ENCODE measurements around the gene POGLUT2.

POGLUT2 gene

GRCh38 chr13:102776271-102776670 is 22.5 kb downstream of the POGLUT2 start:
- Histone ChIP-seq H3K9me3 (ENCODE audit: insufficient read depth, low read length) (no peaks in the 10 kb centered on the region), H3K36me3 (replicated peaks; ENCODE audit: low read depth, low read length) (peaks cover 3% of the 10 kb centered on the region), H3K4me3 (ENCODE audit: low read length) (no peak overlapping the region), H4K20me1 (ENCODE audit: insufficient read depth, low read length) (0 out of 2 replicates have a peak, but pooled peaks cover 5% of the 10 kb centered on the region), H3K27ac (ENCODE audit: low read length) (no peak overlapping the region), H3K4me1 (ENCODE audit: low read length) (peaks cover 19% of the 10 kb centered on the region), H3K4me2 (ENCODE audit: low read length) (no peak overlapping the region), H3K27me3 (ENCODE audit: low read depth, low read length) (no peaks in the 10 kb centered on the region), H2AFZ (ENCODE audit: low read depth, low read length) (no peak overlapping the region), H3K79me2 (ENCODE audit: low read length) (peaks cover 18% of the 10 kb centered on the region), H3K9ac (ENCODE audit: low read length) (no peak overlapping the region)
- TF ChIP-seq EZH2phosphoT487 (IDR thresholded peaks at IDR 0.05; ENCODE audit: low read depth) (no peak), CTCF (IDR thresholded peaks at IDR 0.05; ENCODE audit: low read depth, low read length) (no peak)

GRCh38 chr13:102774591-102775520 is 23.9 kb downstream of the POGLUT2 start:
- TF ChIP-seq CTCF (IDR thresholded peaks at IDR 0.05; ENCODE audit: low read depth, low read length) (no peak), EZH2phosphoT487 (IDR thresholded peaks at IDR 0.05; ENCODE audit: low read depth) (no peak)
- H3K27me3 ChIP-seq (ENCODE audit: low read depth, low read length), result no peaks in the 10 kb centered on the region
- H3K36me3 ChIP-seq (replicated peaks; ENCODE audit: low read depth, low read length), result peaks cover 3% of the 10 kb centered on the region
- no peak overlapping the region for H3K4me3 ChIP-seq (ENCODE audit: low read length)
- no peaks in the 10 kb centered on the region for H3K9me3 ChIP-seq (ENCODE audit: insufficient read depth, low read length)
- no peak overlapping the region for H3K9ac ChIP-seq (ENCODE audit: low read length)
- H4K20me1 ChIP-seq (ENCODE audit: insufficient read depth, low read length), result 0 out of 2 replicates have a peak, but pooled peaks cover 5% of the 10 kb centered on the region
- peaks cover 22% of the 10 kb centered on the region for H3K79me2 ChIP-seq (ENCODE audit: low read length)
- H2AFZ ChIP-seq (ENCODE audit: low read depth, low read length), result no peak overlapping the region
- H3K4me2 ChIP-seq (ENCODE audit: low read length), result peak overlapping the region; percentile 85; the same call in 1 of the 2 replicates
- H3K4me1 ChIP-seq (ENCODE audit: low read length), result peaks cover 22% of the 10 kb centered on the region
- H3K27ac ChIP-seq (ENCODE audit: low read length), result no peak overlapping the region

- Histone ChIP-seq H3K27ac (ENCODE audit: low read length) (no peak overlapping the region), H3K4me1 (ENCODE audit: low read length) (peaks cover 22% of the 10 kb centered on the region), H3K4me3 (ENCODE audit: low read length) (peak overlapping the region; percentile 92), H3K79me2 (ENCODE audit: low read length) (peaks cover 22% of the 10 kb centered on the region), H3K36me3 (replicated peaks; ENCODE audit: low read depth, low read length) (peaks cover 3% of the 10 kb centered on the region), H3K27me3 (ENCODE audit: low read depth, low read length) (no peaks in the 10 kb centered on the region), H3K9me3 (ENCODE audit: insufficient read depth, low read length) (no peaks in the 10 kb centered on the region), H3K9ac (ENCODE audit: low read length) (peak overlapping the region; percentile 88; the same call in 1 of the 2 replicates), H2AFZ (ENCODE audit: low read depth, low read length) (peak overlapping the region; percentile 85), H4K20me1 (ENCODE audit: insufficient read depth, low read length) (0 out of 2 replicates have a peak, but pooled peaks cover 5% of the 10 kb centered on the region), H3K4me2 (ENCODE audit: low read length) (peak overlapping the region; percentile 85)
- TF ChIP-seq EZH2phosphoT487 (IDR thresholded peaks at IDR 0.05; ENCODE audit: low read depth) (no peak), CTCF (IDR thresholded peaks at IDR 0.05; ENCODE audit: low read depth, low read length) (no peak)
Observed at GRCh38 chr13:102774214-102774568, 24.6 kb downstream of the POGLUT2 start.

- Histone ChIP-seq H3K27me3 (ENCODE audit: low read depth, low read length) (no peaks in the 10 kb centered on the region), H3K27ac (ENCODE audit: low read length) (peak within 1 kb of the TSS; percentile 43), H3K9ac (ENCODE audit: low read length) (peak within 1 kb of the TSS; percentile 88), H3K4me3 (ENCODE audit: low read length) (peak within 1 kb of the TSS; percentile 92), H3K4me2 (ENCODE audit: low read length) (peak within 1 kb of the TSS; percentile 85), H4K20me1 (ENCODE audit: insufficient read depth, low read length) (0 out of 2 replicates have a peak, but pooled peaks cover 5% of the 10 kb centered on the region), H2AFZ (ENCODE audit: low read depth, low read length) (peak within 1 kb of the TSS; percentile 85), H3K79me2 (ENCODE audit: low read length) (peaks cover 22% of the 10 kb centered on the region), H3K36me3 (replicated peaks; ENCODE audit: low read depth, low read length) (peaks cover 3% of the 10 kb centered on the region), H3K9me3 (ENCODE audit: insufficient read depth, low read length) (no peaks in the 10 kb centered on the region), H3K4me1 (ENCODE audit: low read length) (peaks cover 22% of the 10 kb centered on the region)
- TF ChIP-seq EZH2phosphoT487 (IDR thresholded peaks at IDR 0.05; ENCODE audit: low read depth) (no peak), CTCF (IDR thresholded peaks at IDR 0.05; ENCODE audit: low read depth, low read length) (no peak)
Observed at GRCh38 chr13:102773441-102774213, 25.1 kb downstream of the POGLUT2 start, which contains the start of gene TEX30. Gene TEX30 (minus strand): TSS chr13:102773786. CDS start chr13:102770026, 3,760 bp downstream.
